Fibroblast of skin of left biceps (primary cell): Measurements from ENCODE around the gene SAV1.
"Not testable (repeated sequence)": the region's sequence is repeated elsewhere in the genome, so short reads cannot be mapped to it uniquely, and the experiment has no call there.

Experiments
- DNase-seq, 2 experiments: peaks; one replicate each; pipeline ENCODE4 v3.0.0-alpha.2; 2013; ENCODE audit warnings: low read depth in 2 of 2

Gene SAV1

GRCh38 chr14:50667996-50668825, at the start of gene SAV1:
TSS of gene SAV1 (minus strand) at chr14:50668306. CDS start at chr14:50667967, 339 bp downstream.
- DNase-seq: peak; percentile 76 to 84

GRCh38 chr14:50717811-50718210, 49.7 kb upstream of the SAV1 start:
- DNase-seq: no peak

GRCh38 chr14:50714450-50715073, 46.5 kb upstream of the SAV1 start:
- DNase-seq: no peak

GRCh38 chr14:50711043-50711442, 42.9 kb upstream of the SAV1 start:
- no peak for DNase-seq

- no peak for DNase-seq
Observed at GRCh38 chr14:50705026-50705593, 37.0 kb upstream of the SAV1 start.

- no peak for DNase-seq
Observed at GRCh38 chr14:50704454-50705010, 36.4 kb upstream of the SAV1 start.

GRCh38 chr14:50697659-50698290, 29.7 kb upstream of the SAV1 start:
- peak; percentile 77 to 85 for DNase-seq

- DNase-seq: not testable (repeated sequence)
Observed at GRCh38 chr14:50694260-50694659, 26.2 kb upstream of the SAV1 start.

- DNase-seq: no peak
Observed at GRCh38 chr14:50688875-50689274, 20.8 kb upstream of the SAV1 start.

- no peak for DNase-seq
Observed at GRCh38 chr14:50679674-50680073, 11.6 kb upstream of the SAV1 start.

- DNase-seq: no peak
Observed at GRCh38 chr14:50678163-50678562, 10.1 kb upstream of the SAV1 start.

- peak; percentile 48 to 50 for DNase-seq
Observed at GRCh38 chr14:50677527-50678063, 9.5 kb upstream of the SAV1 start.

- DNase-seq: no peak
Observed at GRCh38 chr14:50676814-50677516, 8.9 kb upstream of the SAV1 start.

GRCh38 chr14:50675597-50675996, 7.5 kb upstream of the SAV1 start:
- DNase-seq: peak; percentile 51 to 56

GRCh38 chr14:50670866-50671256, 2.8 kb upstream of the SAV1 start:
- DNase-seq: no peak

GRCh38 chr14:50670196-50670865, 2.2 kb upstream of the SAV1 start:
- no peak for DNase-seq

GRCh38 chr14:50669441-50669986, 1.4 kb upstream of the SAV1 start:
- no peak for DNase-seq

- DNase-seq: no peak
Observed at GRCh38 chr14:50668826-50669143, 679 bp upstream of the SAV1 start.

- DNase-seq: no peak
Observed at GRCh38 chr14:50667684-50667995, 466 bp downstream of the SAV1 start.

GRCh38 chr14:50666772-50667683, 1.1 kb downstream of the SAV1 start:
- DNase-seq: peak; percentile 51 to 63
